CD14-positive monocyte (primary cell): ENCODE data around the gene HMCN1. TPM values are rescaled to one million over a fixed set of nuclear protein-coding genes. Genes with fewer than 3 reads are reported as not detected.

Source experiments
- DNase-seq, 3 donors: peaks; one replicate each; pipeline ENCODE4 v3.0.0-alpha.2; 2011 to 2022
- H2AFZ ChIP-seq: 2 replicates; pipeline ENCODE4 v1.6.0; 2012; ENCODE audit warnings: mild to moderate bottlenecking, low read depth, low read length, inconsistent platforms; ENCODE audit not compliant: insufficient read depth, poor library complexity, severe bottlenecking
- H3K27ac ChIP-seq, 2 donors: 1 replicate in 1 of 2; 2 replicates in 1 of 2; pipeline ENCODE4 v1.5.1; 2012 to 2013; ENCODE audit warnings: low read length in 2 of 2, control low read depth in 1 of 2, inconsistent platforms in 1 of 2, low read depth in 1 of 2, mild to moderate bottlenecking in 1 of 2
- H3K27me3 ChIP-seq, 2 donors: one replicate each; pipeline versions ENCODE4 v1.6.0 to v1.6.1; 2011 to 2013; ENCODE audit warnings: low read length in 2 of 2; ENCODE audit not compliant: control insufficient read depth in 2 of 2, insufficient read depth in 2 of 2
- H3K36me3 ChIP-seq, 2 donors: replicated peaks in 1 of 2; 1 replicate in 1 of 2; 2 replicates in 1 of 2; pipeline versions ENCODE4 v1.5.1 to v1.6.1; 2012 to 2013; ENCODE audit warnings: low read length in 2 of 2, control low read depth in 1 of 2, inconsistent platforms in 1 of 2, mild to moderate bottlenecking in 1 of 2; ENCODE audit not compliant: insufficient read depth in 2 of 2, control insufficient read depth in 1 of 2
- H3K4me1 ChIP-seq, 2 donors: 1 replicate in 1 of 2; 2 replicates in 1 of 2; pipeline versions ENCODE4 v1.5.1 to v1.6.1; 2012 to 2013; ENCODE audit warnings: low read length in 2 of 2, control low read depth in 1 of 2, inconsistent platforms in 1 of 2, mild to moderate bottlenecking in 1 of 2, moderate library complexity in 1 of 2; ENCODE audit not compliant: insufficient read depth in 2 of 2, control insufficient read depth in 1 of 2
- H3K4me2 ChIP-seq: replicated peaks from 2 replicates; pipeline ENCODE3; 2012; ENCODE audit warnings: low read length, moderate library complexity, mild to moderate bottlenecking; ENCODE audit not compliant: poor library complexity, severe bottlenecking; ENCODE audit errors: extremely low read depth
- H3K4me3 ChIP-seq, 3 experiments: fragments of 200-600 bp in 1 of 3; sonication (generic) in 1 of 3; replicated peaks in 1 of 3; 1 replicate in 2 of 3; 2 replicates in 1 of 3; pipeline ENCODE4 v1.5.1; 2011 to 2013; ENCODE audit warnings: low read length in 3 of 3, mild to moderate bottlenecking in 3 of 3, control low read depth in 2 of 3, low read depth in 2 of 3, inconsistent platforms in 1 of 3, moderate library complexity in 1 of 3
- H3K79me2 ChIP-seq: 2 replicates; pipeline ENCODE4 v1.6.0; 2012; ENCODE audit warnings: mild to moderate bottlenecking, control low read depth, inconsistent platforms, low read length, moderate library complexity; ENCODE audit not compliant: insufficient read depth
- H3K9ac ChIP-seq: 2 replicates; pipeline ENCODE4 v1.6.0; 2017; ENCODE audit warnings: low read length, mild to moderate bottlenecking; ENCODE audit not compliant: insufficient read depth, poor library complexity, severe bottlenecking
- H3K9me3 ChIP-seq, 2 donors: replicated peaks in 1 of 2; 1 replicate in 1 of 2; 2 replicates in 1 of 2; pipeline versions ENCODE4 v1.5.1 to v1.6.1; 2012 to 2013; ENCODE audit warnings: low read length in 2 of 2, control low read depth in 1 of 2; ENCODE audit not compliant: control insufficient read depth in 1 of 2, insufficient read depth in 1 of 2
- H4K20me1 ChIP-seq: 2 replicates; pipeline ENCODE4 v1.6.0; 2012; ENCODE audit warnings: mild to moderate bottlenecking, low read length, control low read depth, moderate library complexity; ENCODE audit not compliant: insufficient read depth
- H3K27ac Mint-ChIP-seq, 7 donors: one replicate each; pipeline ENCODE4 v1.8.0; 2020; ENCODE audit warnings: mild to moderate bottlenecking in 7 of 7, mixed read lengths in 7 of 7, moderate library complexity in 6 of 7, inconsistent platforms in 2 of 7
- H3K27me3 Mint-ChIP-seq, 3 donors: one replicate each; pipeline ENCODE4 v1.8.0; 2021 to 2022; ENCODE audit warnings: low read depth in 3 of 3, mild to moderate bottlenecking in 3 of 3, mixed read lengths in 3 of 3, moderate library complexity in 3 of 3, inconsistent platforms in 1 of 3
- H3K36me3 Mint-ChIP-seq, 2 donors: one replicate each; pipeline ENCODE4 v1.8.0; 2020; ENCODE audit warnings: mixed read lengths in 2 of 2, inconsistent platforms in 1 of 2, mild to moderate bottlenecking in 1 of 2
- H3K4me1 Mint-ChIP-seq: one replicate; pipeline ENCODE4 v1.8.0; 2020; ENCODE audit warnings: mild to moderate bottlenecking, mixed read lengths
- H3K4me3 Mint-ChIP-seq, 2 donors: one replicate each; pipeline ENCODE4 v1.8.0; 2020; ENCODE audit warnings: mild to moderate bottlenecking in 2 of 2, mixed read lengths in 2 of 2, moderate library complexity in 1 of 2
- H3K9me3 Mint-ChIP-seq, 7 donors: one replicate each; pipeline ENCODE4 v1.8.0; 2020 to 2022; ENCODE audit warnings: mixed read lengths in 7 of 7, mild to moderate bottlenecking in 6 of 7, moderate library complexity in 6 of 7, inconsistent platforms in 2 of 7
- CTCF ChIP-seq: fragments of 200-600 bp; IDR thresholded peaks from one replicate; pipeline ENCODE4 v1.8.0; 2022; ENCODE audit warnings: antibody characterized with exemption, mild to moderate bottlenecking
- WGBS: methylation state at CpG from one replicate; pipeline ENCODE4 v1.1.5; 2013; ENCODE audit warnings: missing lambda C conversion rate; ENCODE audit not compliant: insufficient coverage; 5-methylcytosine and 5-hydroxymethylcytosine counted together
- intact Hi-C, 2 donors: fragments of 100-400 bp; cut with micrococcal nuclease; formaldehyde crosslinking; loops; one replicate each; pipeline versions ENCODE4 v1.15.0 to v1.15.1; 2023
- polyA plus RNA-seq, 3 donors: library from polyadenylated mRNA; depleted of rRNA in 1 of 3; unstranded in 2 of 3; stranded (reverse) in 1 of 3; fragments of 300-500 nt in 2 of 3; fragments of >200 nt in 1 of 3; fragmentation: Illumina TruSeq in 2 of 3; gene quantifications; 1 replicate in 2 of 3; 2 replicates in 1 of 3; pipeline ENCODE4 v1.2.3, GENCODE V29; 2012 to 2021

The HMCN1 gene
- polyA plus RNA-seq, 3 donors, result not detected

GRCh38 chr1:185860859-185861258, 126.7 kb downstream of the HMCN1 start:
- H3K4me3 Mint-ChIP-seq, result no peak overlapping the region
- Histone ChIP-seq H3K27ac (no peak overlapping the region), H2AFZ (no peak overlapping the region), H3K9ac (no peak overlapping the region), H4K20me1 (no peaks in the 10 kb centered on the region), H3K79me2 (no peaks in the 10 kb centered on the region), H3K4me2 (no peak overlapping the region), H3K36me3 (no peaks in the 10 kb centered on the region), H3K4me1 (no peaks in the 10 kb centered on the region), H3K27me3 (no peaks in the 10 kb centered on the region), H3K4me3 (no peak overlapping the region), H3K9me3 (no peaks in the 10 kb centered on the region)
- H3K27ac Mint-ChIP-seq, result no peak overlapping the region
- H3K27me3 Mint-ChIP-seq, result peaks cover 0 to 1% (median 1%) of the 10 kb centered on the region in 3 donors
- peaks cover 0 to 4% (median 0%) of the 10 kb centered on the region in 7 donors for H3K9me3 Mint-ChIP-seq
- H3K4me1 Mint-ChIP-seq, result no peaks in the 10 kb centered on the region
- intact Hi-C loops, result no loop called here
- no peak for TF ChIP-seq CTCF
- WGBS, result no CpG with 5 or more reads among the region's 1 CpG
- DNase-seq, result no peak
- no peaks in the 10 kb centered on the region for H3K36me3 Mint-ChIP-seq

GRCh38 chr1:185861630-185862029, 127.4 kb downstream of the HMCN1 start:
- no peaks in the 10 kb centered on the region for H3K27me3 ChIP-seq
- no peak overlapping the region for H3K4me2 ChIP-seq
- no peak overlapping the region for H2AFZ ChIP-seq
- no peaks in the 10 kb centered on the region for H3K4me1 Mint-ChIP-seq
- no peaks in the 10 kb centered on the region for H3K36me3 Mint-ChIP-seq
- TF ChIP-seq CTCF, result no peak
- H3K27me3 Mint-ChIP-seq, result peaks cover 1% of the 10 kb centered on the region in 3 donors
- H3K36me3 ChIP-seq, result no peaks in the 10 kb centered on the region
- intact Hi-C loops, result no loop called here
- DNase-seq, result no peak
- H3K79me2 ChIP-seq, result no peaks in the 10 kb centered on the region
- no peaks in the 10 kb centered on the region for H4K20me1 ChIP-seq
- H3K9ac ChIP-seq, result no peak overlapping the region
- no peaks in the 10 kb centered on the region for H3K4me1 ChIP-seq
- no peak overlapping the region for H3K27ac ChIP-seq
- no peak overlapping the region for H3K27ac Mint-ChIP-seq
- no peak overlapping the region for H3K4me3 Mint-ChIP-seq
- no peak overlapping the region for H3K4me3 ChIP-seq
- peaks cover 0 to 4% (median 0%) of the 10 kb centered on the region in 7 donors for H3K9me3 Mint-ChIP-seq
- no peaks in the 10 kb centered on the region for H3K9me3 ChIP-seq
